ENCODE results near the gene WDR82. TPM values are rescaled to one million over a fixed set of nuclear protein-coding genes. Genes with fewer than 3 reads are reported as not detected.

Gene WDR82
- total and polyA plus RNA-seq, 2 experiments from 2014 or later, result 25.2 to 71.8 TPM

- TF ChIP-seq REST (IDR thresholded peaks at IDR 0.05; ENCODE audit: unreplicated experiment) (no peak), NANOG (IDR thresholded peaks at IDR 0.05; ENCODE audit: borderline replicate concordance) (no peak), STAT1 (IDR thresholded peaks at IDR 0.05; ENCODE audit: unreplicated experiment) (no peak)
Observed at GRCh38 chr3:52221141-52221562, 57.3 kb downstream of the WDR82 start (continued).

- Histone ChIP-seq H3K27ac (ENCODE audit: low read depth) (no peak overlapping the region), H3K4me3 (no peak overlapping the region), H3K4me1 (ENCODE audit: insufficient read depth) (peaks cover 3% of the 10 kb centered on the region), H2AFZ (peak overlapping the region; percentile 88; the same call in 1 of the 2 replicates), H3F3A (replicated peaks; ENCODE audit: low read depth) (no peaks in the 10 kb centered on the region), H3K9me2 (ENCODE audit: insufficient read depth) (no peaks in the 10 kb centered on the region), H3K4me2 (no peak overlapping the region), H3K79me2 (replicated peaks; ENCODE audit: insufficient read depth) (no peaks in the 10 kb centered on the region), H4K20me1 (replicated peaks; ENCODE audit: insufficient read depth) (no peaks in the 10 kb centered on the region), H3K27me3 (ENCODE audit: insufficient read depth) (no peaks in the 10 kb centered on the region), H3K36me3 (ENCODE audit: insufficient read depth) (no peaks in the 10 kb centered on the region)
- Mint-ChIP-seq H3K9me3 (no peaks in the 10 kb centered on the region), H3K27me3 (ENCODE audit: insufficient read depth, low read depth, poor library complexity) (peaks cover 10% of the 10 kb centered on the region), H3K4me3 (no peak overlapping the region), H3K4me1 (peaks cover 8% of the 10 kb centered on the region; the same call in 2 of the 3 replicates), H3K27ac (no peak overlapping the region), H3K36me3 (ENCODE audit: low read depth) (peaks cover 2% of the 10 kb centered on the region)
- TF ChIP-seq ZNF462 (CRISPR knock-in tag; IDR thresholded peaks at IDR 0.05) (no peak), JUNB (IDR thresholded peaks at IDR 0.05; ENCODE audit: unreplicated experiment) (no peak), CTCF (conservative IDR thresholded peaks at IDR 0.05; ENCODE audit: low read depth in 2 of 2) (peak; percentile 90 to 95), ZNF114 (CRISPR knock-in tag; IDR thresholded peaks at IDR 0.05) (no peak), EZH2phosphoT487 (IDR thresholded peaks at IDR 0.05; ENCODE audit: unreplicated experiment) (no peak), REST (IDR thresholded peaks at IDR 0.05; ENCODE audit: unreplicated experiment) (no peak), EZH2 (IDR thresholded peaks at IDR 0.05; ENCODE audit: low read depth, unreplicated experiment) (no peak)
- ATAC-seq (peak; percentile 85), DNase-seq (ENCODE audit: low spot score) (peak; percentile 90)
Observed at GRCh38 chr3:52220380-52221026, 57.9 kb downstream of the WDR82 start.

Measured in GM23338 (cell line).